ENCODE measurements around the gene APLNR. TPM values are rescaled to one million over a fixed set of nuclear protein-coding genes. Genes with fewer than 3 reads are reported as not detected.

APLNR gene
- polyA plus RNA-seq, 1 of the 3 experiments (the other 2 are of a cell fraction), result 0.03 TPM

- no peak for TF ChIP-seq EP300 (IDR thresholded peaks at IDR 0.05; ENCODE audit: borderline replicate concordance in 1 of 2, low read depth in 1 of 2, low read length in 1 of 2)
- TF ChIP-seq TCF12 (IDR thresholded peaks at IDR 0.05), result no peak
- no peak for TF ChIP-seq FOXJ3 (CRISPR knock-in tag; IDR thresholded peaks at IDR 0.05)
Measured at GRCh38 chr11:57230791-57231538, 6.1 kb downstream of the APLNR start (continued).

DNA sequence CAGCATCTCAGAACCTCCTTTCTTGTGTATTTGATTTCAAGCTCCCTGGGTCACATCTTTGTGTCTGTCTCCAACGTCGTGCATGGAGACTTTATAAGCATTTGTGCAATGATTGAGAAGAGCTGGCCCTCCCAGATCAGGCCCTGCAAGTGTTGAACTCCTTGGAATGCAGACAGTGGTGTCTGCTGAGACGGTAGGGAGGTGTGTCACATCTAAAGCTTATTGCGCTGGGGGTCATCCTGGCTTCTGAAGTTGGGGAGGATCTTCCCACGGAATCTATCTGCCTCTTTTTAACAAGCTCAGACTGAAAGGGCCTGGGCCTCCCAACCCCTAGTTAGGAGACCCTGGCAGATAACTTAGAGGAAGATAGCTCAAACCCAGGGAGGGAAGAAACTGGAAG, 6.7 kb downstream of the APLNR start:
- TF ChIP-seq MEF2A (IDR thresholded peaks at IDR 0.05; ENCODE audit: borderline replicate concordance, low read depth) (no peak), FOXM1 (IDR thresholded peaks at IDR 0.05; ENCODE audit: low read depth) (no peak), GATA2 (CRISPR knock-in tag; IDR thresholded peaks at IDR 0.05) (no peak), CTCF (IDR thresholded peaks at IDR 0.05) (no peak), JUND (IDR thresholded peaks at IDR 0.05) (no peak)
- Histone ChIP-seq H3K9me3 (no peaks in the 10 kb centered on the region), H3K36me3 (replicated peaks in 1 of 2; ENCODE audit: control insufficient read depth in 1 of 2, insufficient read depth in 2 of 2, low read length in 1 of 2) (no peaks in the 10 kb centered on the region), H3K4me3 (ENCODE audit: low read depth in 2 of 2, low read length in 1 of 2) (no peak overlapping the region), H3K9me2 (no peaks in the 10 kb centered on the region), H3K4me2 (no peak overlapping the region), H2AFZ (ENCODE audit: low read depth) (no peak overlapping the region), H3K27ac (ENCODE audit: low read depth in 2 of 2, low read length in 1 of 2) (no peak overlapping the region), H3K4me1 (ENCODE audit: control insufficient read depth in 1 of 2, insufficient read depth in 2 of 2, low read depth in 1 of 2, low read length in 1 of 2) (peaks cover 0 to 5% of the 10 kb centered on the region in 2 experiments; a peak in 1 of 4 replicates), H3K9ac (no peak overlapping the region), H3F3A (replicated peaks; ENCODE audit: insufficient read depth) (no peaks in the 10 kb centered on the region), H3K27me3 (ENCODE audit: insufficient read depth) (peaks cover 10% of the 10 kb centered on the region; the same call in 1 of the 2 replicates), H4K20me1 (ENCODE audit: insufficient read depth) (no peaks in the 10 kb centered on the region), H3K79me2 (ENCODE audit: insufficient read depth) (no peaks in the 10 kb centered on the region)
- no peak for DNase-seq
- WGBS (ENCODE audit: low lambda C conversion rate), result 69% methylated on average over 5 of the region's 5 CpGs
- ChIA-PET CTCF (no interaction called here), POLR2A (no interaction called here)

GRCh38 chr11:57228600-57228999, 8.4 kb downstream of the APLNR start:
- no peak overlapping the region for H2AFZ ChIP-seq (ENCODE audit: low read depth)
- ChIA-PET CTCF (no interaction called here), POLR2A (no interaction called here)
- WGBS (ENCODE audit: low lambda C conversion rate), result 39% methylated on average over 3 of the region's 3 CpGs
- peaks cover 10% of the 10 kb centered on the region; the same call in 1 of the 2 replicates for H3K27me3 ChIP-seq (ENCODE audit: insufficient read depth)
- H3K36me3 ChIP-seq (replicated peaks in 1 of 2; ENCODE audit: control insufficient read depth in 1 of 2, insufficient read depth in 2 of 2, low read length in 1 of 2), result no peaks in the 10 kb centered on the region
- DNase-seq, result no peak
- no peaks in the 10 kb centered on the region for H3K79me2 ChIP-seq (ENCODE audit: insufficient read depth)
- H3K9ac ChIP-seq, result no peak overlapping the region
- no peaks in the 10 kb centered on the region for H3F3A ChIP-seq (replicated peaks; ENCODE audit: insufficient read depth)
- H3K9me3 ChIP-seq, result no peaks in the 10 kb centered on the region
- H3K9me2 ChIP-seq, result no peaks in the 10 kb centered on the region
- H4K20me1 ChIP-seq (ENCODE audit: insufficient read depth), result no peaks in the 10 kb centered on the region
- H3K4me3 ChIP-seq (ENCODE audit: low read depth in 2 of 2, low read length in 1 of 2), result no peak overlapping the region
- no peak overlapping the region for H3K27ac ChIP-seq (ENCODE audit: low read depth in 2 of 2, low read length in 1 of 2)
- TF ChIP-seq POLR2AphosphoS5 (IDR thresholded peaks at IDR 0.05; ENCODE audit: low read depth, low read length) (no peak), NFIC (IDR thresholded peaks at IDR 0.05; ENCODE audit: borderline replicate concordance) (no peak)
- no peaks in the 10 kb centered on the region for H3K4me1 ChIP-seq (ENCODE audit: control insufficient read depth in 1 of 2, insufficient read depth in 2 of 2, low read depth in 1 of 2, low read length in 1 of 2)
- no peak overlapping the region for H3K4me2 ChIP-seq
